Lung (tissue), 12 donors: ENCODE results near the gene LDLRAD4. TPM values are rescaled to one million over a fixed set of nuclear protein-coding genes. Genes with fewer than 3 reads are reported as not detected.

Experiments
- ATAC-seq: fragments of 200-7000 bp; cut with Tn5 transposase; one replicate; pipeline ENCODE4 v1.9.1; 2020; ENCODE audit warnings: moderate number of reproducible peaks; ENCODE audit not compliant: insufficient read depth, low FRiP score
- DNase-seq, 3 donors: peaks; one replicate each; pipeline ENCODE4 v3.0.0-alpha.2; 2013 to 2017
- H3K27ac ChIP-seq, 2 donors: one replicate each; pipeline ENCODE4 v1.5.1; 2013; ENCODE audit warnings: mild to moderate bottlenecking in 2 of 2, moderate library complexity in 2 of 2, control low read depth in 1 of 2, inconsistent platforms in 1 of 2, low read depth in 1 of 2, low read length in 1 of 2
- H3K27me3 ChIP-seq, 3 donors: one replicate each; pipeline ENCODE4 v1.5.1; 2013; ENCODE audit warnings: low read length in 2 of 3; ENCODE audit not compliant: control insufficient read depth in 3 of 3, insufficient read depth in 3 of 3
- H3K36me3 ChIP-seq, 4 donors: one replicate each; pipeline ENCODE4 v1.5.1; 2013; ENCODE audit warnings: low read length in 4 of 4, mild to moderate bottlenecking in 1 of 4, moderate library complexity in 1 of 4; ENCODE audit not compliant: control insufficient read depth in 4 of 4, insufficient read depth in 4 of 4
- H3K4me1 ChIP-seq, 5 donors: one replicate each; pipeline ENCODE4 v1.5.1; 2013; ENCODE audit warnings: low read length in 5 of 5, mild to moderate bottlenecking in 2 of 5, moderate library complexity in 1 of 5; ENCODE audit not compliant: control insufficient read depth in 5 of 5, insufficient read depth in 5 of 5
- H3K4me3 ChIP-seq: one replicate; pipeline ENCODE4 v1.5.1; 2013; ENCODE audit warnings: mild to moderate bottlenecking, control low read depth, moderate library complexity
- H3K9ac ChIP-seq, 2 donors: one replicate each; pipeline ENCODE4 v1.5.1; 2013; ENCODE audit warnings: low read length in 2 of 2, control low read depth in 1 of 2; ENCODE audit not compliant: insufficient read depth in 1 of 2
- H3K9me3 ChIP-seq, 4 donors: one replicate each; pipeline ENCODE4 v1.5.1; 2013; ENCODE audit warnings: low read length in 3 of 4, mild to moderate bottlenecking in 1 of 4, moderate library complexity in 1 of 4; ENCODE audit not compliant: control insufficient read depth in 4 of 4, insufficient read depth in 3 of 4
- CTCF ChIP-seq: IDR thresholded peaks from 2 replicates; pipeline ENCODE4 v1.5.1; 2012; ENCODE audit warnings: mild to moderate bottlenecking; ENCODE audit errors: control extremely low read depth, extremely low read depth
- WGBS, 2 donors: extraction: QIAGEN DNeasy Blood & Tissue Kit; methylation state at CpG; one replicate each; pipeline ENCODE4 v1.1.7; 2013; 5-methylcytosine and 5-hydroxymethylcytosine counted together
- polyA plus RNA-seq, 2 donors: library from polyadenylated mRNA; stranded (reverse); fragments of 200-250 nt; gene quantifications; one replicate each; pipeline ENCODE4 v1.2.1, GENCODE V29; 2013
- total RNA-seq, 2 donors: library from RNA; depleted of rRNA in 1 of 2; stranded (reverse); fragments of >200 nt in 1 of 2; gene quantifications; one replicate each; pipeline ENCODE4 v1.2.1, GENCODE V29; 2014 to 2021
- donor health status: control.
- donor health status: control.
- donor health status: Bipolar disorder and iron deficiency.
- donor health status: healthy.
- donor health status: DM: yes; HTN: yes; CAD: no.

Gene LDLRAD4
- total and polyA plus RNA-seq, 4 donors, result 3.2 to 62.4 (median 19.9) TPM

GRCh38 chr18:13572148-13572547 is 353.6 kb downstream of the LDLRAD4 start:
- WGBS, 2 donors, result 96 to 99% methylated on average over 5 of the region's 5 CpGs
- no peak overlapping the region for H3K27ac ChIP-seq
- ATAC-seq (no peak), DNase-seq (no peak)
- H3K9me3 ChIP-seq, result no peaks in the 10 kb centered on the region
- TF ChIP-seq CTCF, result no peak
- H3K4me3 ChIP-seq, result no peak overlapping the region
- no peaks in the 10 kb centered on the region for H3K36me3 ChIP-seq
- no peak overlapping the region for H3K9ac ChIP-seq
- H3K27me3 ChIP-seq, result no peaks in the 10 kb centered on the region
- H3K4me1 ChIP-seq, result peaks cover 0 to 7% (median 4%) of the 10 kb centered on the region in 5 donors

GRCh38 chr18:13572721-13573120 is 354.2 kb downstream of the LDLRAD4 start:
- Histone ChIP-seq H3K36me3 (no peaks in the 10 kb centered on the region), H3K4me3 (no peak overlapping the region), H3K27me3 (no peaks in the 10 kb centered on the region), H3K27ac (no peak overlapping the region), H3K4me1 (peaks cover 0 to 1% (median 0%) of the 10 kb centered on the region in 5 donors), H3K9ac (no peak overlapping the region), H3K9me3 (no peaks in the 10 kb centered on the region)
- DNase-seq, result no peak
- 93% methylated on average over 7 of the region's 7 CpGs for WGBS, 2 donors
- TF ChIP-seq CTCF, result no peak
- no peak for ATAC-seq

GRCh38 chr18:13573750-13574149 is 355.2 kb downstream of the LDLRAD4 start:
- Histone ChIP-seq H3K36me3 (no peaks in the 10 kb centered on the region), H3K9me3 (no peaks in the 10 kb centered on the region), H3K4me3 (no peak overlapping the region), H3K27me3 (no peaks in the 10 kb centered on the region), H3K9ac (no peak overlapping the region), H3K27ac (no peak overlapping the region), H3K4me1 (no peaks in the 10 kb centered on the region)
- no peak for DNase-seq
- WGBS, 2 donors, result 96 to 98% methylated on average over 7 of the region's 7 CpGs
- TF ChIP-seq CTCF, result no peak
- ATAC-seq, result no peak

- no peak for TF ChIP-seq CTCF
- DNase-seq, result no peak
- WGBS, 2 donors, result 95 to 96% methylated on average over 10 of the region's 10 CpGs
These were observed 355.8 kb downstream of the LDLRAD4 start for GRCh38 chr18:13574355-13574754.

More at GRCh38 chr18:13574355-13574754, 355.8 kb downstream of the LDLRAD4 start:
- no peak for ATAC-seq
- H3K27ac ChIP-seq, result no peak overlapping the region
- H3K4me1 ChIP-seq, result no peaks in the 10 kb centered on the region
- no peaks in the 10 kb centered on the region for H3K36me3 ChIP-seq
- no peak overlapping the region for H3K4me3 ChIP-seq
- no peaks in the 10 kb centered on the region for H3K27me3 ChIP-seq
- H3K9ac ChIP-seq, result no peak overlapping the region
- no peaks in the 10 kb centered on the region for H3K9me3 ChIP-seq
